Gastrocnemius medialis (tissue), 4 donors: ENCODE data around the gene CALY.

Experiments
- CTCF ChIP-seq, 5 experiments: fragments of 450-650 bp in 3 of 5; fragments of 200-600 bp in 2 of 5; sonication (generic) in 2 of 5; IDR thresholded peaks in 4 of 5; conservative IDR thresholded peaks in 1 of 5; 1 replicate in 4 of 5; 2 replicates in 1 of 5; pipeline ENCODE4 v1.5.1; 2016 to 2019; ENCODE audit warnings: antibody characterized with exemption in 5 of 5, mild to moderate bottlenecking in 3 of 5, moderate library complexity in 3 of 5
- POLR2A ChIP-seq, 2 donors: fragments of 450-650 bp; IDR thresholded peaks; one replicate each; pipeline ENCODE4 v1.6.1; 2017; ENCODE audit warnings: antibody characterized with exemption in 2 of 2, mild to moderate bottlenecking in 2 of 2, moderate library complexity in 2 of 2

GRCh38 chr10:133276435-133277201, 60.1 kb downstream of the CALY start, which contains the start of gene ADAM8:
- TF ChIP-seq CTCF (IDR thresholded peaks at IDR 0.05 in 4 of 5, conservative IDR thresholded peaks at IDR 0.05 in 1 of 5) (no peak), POLR2A (IDR thresholded peaks at IDR 0.05) (no peak)
